Adrenal gland (tissue), 5 donors: ENCODE measurements around the gene KCNK15.

Source experiments
- POLR2A ChIP-seq, 2 donors: fragments of 450-650 bp; IDR thresholded peaks; one replicate each; pipeline ENCODE4 v1.6.1; 2017; ENCODE audit warnings: antibody characterized with exemption in 2 of 2, mild to moderate bottlenecking in 2 of 2, moderate library complexity in 1 of 2
- TF ChIP-seq, protein P1 (sequence below), 6 experiments: fragments of 450-650 bp in 4 of 6; fragments of 200-600 bp in 2 of 6; sonication (generic) in 1 of 6; IDR thresholded peaks; 1 replicate in 5 of 6; 2 replicates in 1 of 6; pipeline versions ENCODE4 v1.5.1 to v1.8.0; 2016 to 2021; ENCODE audit warnings: antibody characterized with exemption in 6 of 6, mild to moderate bottlenecking in 2 of 6, moderate library complexity in 1 of 6
- donor health status: DM: no; HTN: no; CAD: no.

DNA sequence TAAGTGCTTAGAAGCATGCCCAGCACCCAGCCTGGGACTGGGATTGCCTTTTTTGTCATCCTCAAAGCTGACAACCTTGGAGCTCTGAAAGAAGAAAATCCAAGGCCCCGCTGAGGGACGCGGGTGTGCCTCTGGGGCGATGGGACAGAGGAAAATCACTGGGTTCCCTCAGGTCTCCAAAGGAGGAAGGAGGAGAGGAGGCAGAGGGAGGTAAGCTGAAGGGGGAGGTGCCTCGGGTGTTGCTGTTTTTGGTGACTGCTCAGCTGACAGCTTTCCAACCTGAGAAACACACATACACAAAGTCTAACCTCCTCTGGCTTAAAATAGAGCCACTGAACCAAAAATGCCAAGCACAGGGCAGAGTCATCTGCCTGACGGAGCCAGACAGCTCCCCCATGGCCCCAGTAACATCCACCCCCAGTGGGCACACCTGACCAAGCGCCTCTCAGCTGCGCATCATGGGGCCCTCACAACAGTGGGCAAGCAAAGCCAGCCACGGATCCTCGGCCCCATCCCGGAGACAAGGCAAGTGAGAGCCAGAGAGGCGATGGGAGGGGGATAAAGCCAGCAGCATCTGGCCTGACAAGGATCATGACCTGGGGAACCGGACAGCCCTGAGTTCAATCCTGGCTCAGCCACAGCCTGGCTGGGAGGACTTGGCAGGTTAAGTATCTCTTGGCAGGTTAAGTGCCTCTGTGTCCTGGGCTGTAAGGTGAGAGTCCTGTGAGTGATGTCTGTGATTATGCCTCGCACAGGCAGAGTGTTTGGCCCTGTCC lies 3.2 kb upstream of the KCNK15 start:
- no peak for TF ChIP-seq POLR2A (IDR thresholded peaks at IDR 0.05)
- TF ChIP-seq, protein P1, sequence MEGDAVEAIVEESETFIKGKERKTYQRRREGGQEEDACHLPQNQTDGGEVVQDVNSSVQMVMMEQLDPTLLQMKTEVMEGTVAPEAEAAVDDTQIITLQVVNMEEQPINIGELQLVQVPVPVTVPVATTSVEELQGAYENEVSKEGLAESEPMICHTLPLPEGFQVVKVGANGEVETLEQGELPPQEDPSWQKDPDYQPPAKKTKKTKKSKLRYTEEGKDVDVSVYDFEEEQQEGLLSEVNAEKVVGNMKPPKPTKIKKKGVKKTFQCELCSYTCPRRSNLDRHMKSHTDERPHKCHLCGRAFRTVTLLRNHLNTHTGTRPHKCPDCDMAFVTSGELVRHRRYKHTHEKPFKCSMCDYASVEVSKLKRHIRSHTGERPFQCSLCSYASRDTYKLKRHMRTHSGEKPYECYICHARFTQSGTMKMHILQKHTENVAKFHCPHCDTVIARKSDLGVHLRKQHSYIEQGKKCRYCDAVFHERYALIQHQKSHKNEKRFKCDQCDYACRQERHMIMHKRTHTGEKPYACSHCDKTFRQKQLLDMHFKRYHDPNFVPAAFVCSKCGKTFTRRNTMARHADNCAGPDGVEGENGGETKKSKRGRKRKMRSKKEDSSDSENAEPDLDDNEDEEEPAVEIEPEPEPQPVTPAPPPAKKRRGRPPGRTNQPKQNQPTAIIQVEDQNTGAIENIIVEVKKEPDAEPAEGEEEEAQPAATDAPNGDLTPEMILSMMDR (IDR thresholded peaks at IDR 0.05): no peak
